Naive thymus-derived CD4-positive, alpha-beta T cell (primary cell): ENCODE data around the gene MYBPH. TPM values are rescaled to one million over a fixed set of nuclear protein-coding genes. Genes with fewer than 3 reads are reported as not detected.
A peak's percentile ranks its signal among the peaks of the same experiment; 100 is the strongest.

Source experiments
- ATAC-seq: fragments of 150-1000 bp; cut with Tn5 transposase; 2 replicates; pipeline ENCODE4 v1.10.0; 2021; ENCODE audit warnings: mild to moderate bottlenecking, moderate library complexity
- CTCF ChIA-PET: fragments of 350-600 bp; sonication (Branson Sonifier 250); formaldehyde crosslinking; loops from one replicate; lab custom pipeline; 2021; ENCODE audit warnings: antibody characterized with exemption; lab: Charles Lee
- POLR2A ChIA-PET: fragments of 350-600 bp; sonication (Branson Sonifier 250); formaldehyde crosslinking; loops from one replicate; lab custom pipeline; 2021; ENCODE audit warnings: antibody characterized with exemption, inconsistent platforms; lab: Charles Lee
- DNase-seq, 9 donors: peaks; one replicate each; pipeline versions ENCODE4 v3.0.0 to v3.0.0-alpha.2; 2020 to 2022; ENCODE audit warnings: mixed read lengths in 1 of 9
- H3K27ac ChIP-seq: one replicate; pipeline ENCODE4 v1.7.0; 2013; ENCODE audit warnings: mild to moderate bottlenecking, low read depth, low read length, moderate library complexity
- H3K27me3 ChIP-seq, 2 donors: one replicate each; pipeline ENCODE4 v1.7.0; 2013; ENCODE audit warnings: low read length in 2 of 2, mild to moderate bottlenecking in 2 of 2, moderate library complexity in 2 of 2; ENCODE audit not compliant: control insufficient read depth in 2 of 2, insufficient read depth in 2 of 2
- H3K36me3 ChIP-seq, 3 experiments: 1 replicate in 2 of 3; 2 replicates in 1 of 3; pipeline ENCODE4 v1.7.0; 2013; ENCODE audit warnings: low read length in 3 of 3, mild to moderate bottlenecking in 3 of 3, moderate library complexity in 1 of 3; ENCODE audit not compliant: insufficient read depth in 3 of 3, control insufficient read depth in 2 of 3
- H3K4me1 ChIP-seq, 2 donors: one replicate each; pipeline ENCODE4 v1.7.0; 2013; ENCODE audit warnings: low read length in 2 of 2, mild to moderate bottlenecking in 2 of 2, moderate library complexity in 1 of 2; ENCODE audit not compliant: control insufficient read depth in 2 of 2, insufficient read depth in 2 of 2
- H3K4me3 ChIP-seq: 2 replicates; pipeline ENCODE4 v1.7.0; 2013; ENCODE audit warnings: mild to moderate bottlenecking, low read length
- H3K9me3 ChIP-seq, 3 experiments: 1 replicate in 2 of 3; 2 replicates in 1 of 3; pipeline ENCODE4 v1.7.0; 2013; ENCODE audit warnings: low read length in 3 of 3; ENCODE audit not compliant: control insufficient read depth in 2 of 3
- H3K27ac Mint-ChIP-seq, 9 donors: one replicate each; pipeline ENCODE4 v1.8.0; 2020 to 2022; ENCODE audit warnings: mixed read lengths in 9 of 9, mild to moderate bottlenecking in 8 of 9, moderate library complexity in 5 of 9, inconsistent platforms in 2 of 9
- H3K27me3 Mint-ChIP-seq, 5 donors: one replicate each; pipeline ENCODE4 v1.8.0; 2021 to 2022; ENCODE audit warnings: mixed read lengths in 5 of 5, mild to moderate bottlenecking in 1 of 5
- H3K36me3 Mint-ChIP-seq, 5 donors: one replicate each; pipeline ENCODE4 v1.8.0; 2020 to 2022; ENCODE audit warnings: mixed read lengths in 5 of 5, mild to moderate bottlenecking in 3 of 5, inconsistent platforms in 1 of 5
- H3K4me1 Mint-ChIP-seq, 7 donors: one replicate each; pipeline ENCODE4 v1.8.0; 2020 to 2022; ENCODE audit warnings: mixed read lengths in 7 of 7, mild to moderate bottlenecking in 3 of 7, inconsistent platforms in 1 of 7
- H3K4me3 Mint-ChIP-seq, 10 donors: one replicate each; pipeline ENCODE4 v1.8.0; 2020 to 2022; ENCODE audit warnings: mild to moderate bottlenecking in 10 of 10, mixed read lengths in 10 of 10, moderate library complexity in 6 of 10, inconsistent platforms in 2 of 10
- H3K9me3 Mint-ChIP-seq, 11 donors: one replicate each; pipeline ENCODE4 v1.8.0; 2020 to 2022; ENCODE audit warnings: mixed read lengths in 11 of 11, mild to moderate bottlenecking in 4 of 11, inconsistent platforms in 1 of 11, moderate library complexity in 1 of 11
- intact Hi-C, 2 donors: fragments of 100-400 bp; cut with micrococcal nuclease; formaldehyde crosslinking; loops; one replicate each; pipeline ENCODE4 v1.15.1; 2023
- polyA plus RNA-seq, 2 donors: library from polyadenylated mRNA; unstranded; fragments of 300-500 nt; fragmentation: Illumina TruSeq; gene quantifications; one replicate each; pipeline ENCODE4 v1.2.3, GENCODE V29; 2021
- total RNA-seq, 6 experiments: library from RNA in 5 of 6; stranded (reverse) in 5 of 6; gene quantifications; 1 replicate in 5 of 6; 2 replicates in 1 of 6; pipeline ENCODE4 v1.2.3 and lab custom pipeline; 2021 to 2026

MYBPH gene
- total and polyA plus RNA-seq, 7 experiments from 2014 or later, result not detected

- peaks cover 7 to 22% (median 11%) of the 10 kb centered on the region in 7 donors for H3K4me1 Mint-ChIP-seq
- DNase-seq (peak in 1 of 9 donors; percentile 13), ATAC-seq (no peak)
- Histone ChIP-seq H3K4me3 (no peak overlapping the region), H3K36me3 (no peaks in the 10 kb centered on the region), H3K27me3 (peaks cover 0 to 12% of the 10 kb centered on the region in 2 donors), H3K4me1 (no peaks in the 10 kb centered on the region), H3K9me3 (no peaks in the 10 kb centered on the region), H3K27ac (no peak overlapping the region)
- CTCF ChIA-PET, result no interaction called here
- H3K9me3 Mint-ChIP-seq, result peaks cover 0 to 2% (median 0%) of the 10 kb centered on the region in 11 donors
- H3K4me3 Mint-ChIP-seq, result peak overlapping the region in 4 of 10 donors; percentile 4 to 74 (median 64)
- POLR2A ChIA-PET, result no interaction called here
- peaks cover 54 to 77% (median 63%) of the 10 kb centered on the region in 5 donors for H3K27me3 Mint-ChIP-seq
- H3K27ac Mint-ChIP-seq, result no peak overlapping the region
- H3K36me3 Mint-ChIP-seq, result peaks cover 0 to 7% (median 0%) of the 10 kb centered on the region in 5 donors
- intact Hi-C loops, result no loop called here
Measured at GRCh38 chr1:203126151-203126865, 49.3 kb downstream of the MYBPH start.

- no peaks in the 10 kb centered on the region for H3K4me1 ChIP-seq
- intact Hi-C loops, result no loop called here
- ATAC-seq, result no peak
- H3K27ac Mint-ChIP-seq, result no peak overlapping the region
- no peaks in the 10 kb centered on the region for H3K9me3 ChIP-seq
- no peak overlapping the region for H3K4me3 ChIP-seq
- H3K27me3 ChIP-seq, result peaks cover 0 to 12% of the 10 kb centered on the region in 2 donors
- ChIA-PET CTCF (no interaction called here), POLR2A (no interaction called here)
- H3K36me3 ChIP-seq, result no peaks in the 10 kb centered on the region
- peaks cover 59 to 91% (median 73%) of the 10 kb centered on the region in 5 donors for H3K27me3 Mint-ChIP-seq
- peaks cover 7 to 25% (median 11%) of the 10 kb centered on the region in 7 donors for H3K4me1 Mint-ChIP-seq
- peak in 1 of 9 donors; percentile 8 for DNase-seq
- H3K36me3 Mint-ChIP-seq, result peaks cover 0 to 7% (median 0%) of the 10 kb centered on the region in 5 donors
- H3K9me3 Mint-ChIP-seq, result peaks cover 0 to 2% (median 0%) of the 10 kb centered on the region in 11 donors
- H3K4me3 Mint-ChIP-seq, result no peak overlapping the region
- H3K27ac ChIP-seq, result no peak overlapping the region
Measured at GRCh38 chr1:203124546-203125317, 50.9 kb downstream of the MYBPH start.

DNA sequence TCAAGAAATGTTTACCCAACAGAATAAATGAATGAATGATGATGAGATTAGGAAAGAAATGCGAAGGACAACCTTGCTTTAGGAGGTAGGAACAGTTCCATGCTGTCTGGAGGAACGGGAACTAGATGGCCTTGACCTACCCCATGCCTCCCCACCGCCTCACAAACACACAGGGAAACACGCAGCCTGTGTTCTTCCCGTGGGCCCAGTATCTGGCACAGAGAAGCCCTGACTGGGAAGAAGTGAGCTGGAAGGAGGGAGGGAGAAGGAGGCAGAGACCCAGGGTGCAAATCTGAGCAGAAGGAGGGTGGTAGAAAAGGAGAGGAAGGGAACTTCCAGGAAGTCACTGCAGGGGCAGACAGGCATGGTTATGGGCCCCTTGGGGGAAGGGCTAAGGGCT is 51.6 kb downstream of the MYBPH start:
- peaks cover 0 to 12% of the 10 kb centered on the region in 2 donors for H3K27me3 ChIP-seq
- ATAC-seq (no peak), DNase-seq (peak in 1 of 9 donors; percentile 12)
- Mint-ChIP-seq H3K36me3 (peaks cover 0 to 7% (median 0%) of the 10 kb centered on the region in 5 donors), H3K27ac (no peak overlapping the region), H3K27me3 (peaks cover 55 to 91% (median 70%) of the 10 kb centered on the region in 5 donors), H3K4me3 (no peak overlapping the region), H3K4me1 (peaks cover 7 to 25% (median 11%) of the 10 kb centered on the region in 7 donors), H3K9me3 (peaks cover 0 to 2% (median 0%) of the 10 kb centered on the region in 11 donors)
- CTCF ChIA-PET, result no interaction called here
- POLR2A ChIA-PET, result no interaction called here
- no peaks in the 10 kb centered on the region for H3K4me1 ChIP-seq
- no peak overlapping the region for H3K4me3 ChIP-seq
- H3K27ac ChIP-seq, result no peak overlapping the region
- no peaks in the 10 kb centered on the region for H3K9me3 ChIP-seq
- intact Hi-C loops, result no loop called here
- H3K36me3 ChIP-seq, result no peaks in the 10 kb centered on the region

GRCh38 chr1:203122159-203122558 is 53.5 kb downstream of the MYBPH start:
- no peak overlapping the region for H3K4me3 ChIP-seq
- DNase-seq, result peak in 1 of 9 donors; percentile 17

GRCh38 chr1:203121186-203122015 is 54.2 kb downstream of the MYBPH start:
- DNase-seq (peak in 1 of 9 donors; percentile 4), ATAC-seq (no peak)
- Mint-ChIP-seq H3K27ac (no peak overlapping the region), H3K4me3 (peak overlapping the region in 1 of 10 donors; percentile 30), H3K9me3 (peaks cover 0 to 2% (median 0%) of the 10 kb centered on the region in 11 donors), H3K4me1 (peaks cover 0 to 12% (median 0%) of the 10 kb centered on the region in 7 donors), H3K36me3 (peaks cover 0 to 4% (median 0%) of the 10 kb centered on the region in 5 donors), H3K27me3 (peaks cover 57 to 90% (median 77%) of the 10 kb centered on the region in 5 donors)
- CTCF ChIA-PET, result no interaction called here
- H3K36me3 ChIP-seq, result no peaks in the 10 kb centered on the region
- peaks cover under 1 to 6% of the 10 kb centered on the region in 2 donors for H3K27me3 ChIP-seq
- H3K9me3 ChIP-seq, result no peaks in the 10 kb centered on the region
- H3K4me1 ChIP-seq, result no peaks in the 10 kb centered on the region
- no peak overlapping the region for H3K27ac ChIP-seq
- H3K4me3 ChIP-seq, result no peak overlapping the region
- POLR2A ChIA-PET, result no interaction called here
- intact Hi-C loops, result no loop called here

More at GRCh38 chr1:203122159-203122558, 53.5 kb downstream of the MYBPH start:
- Histone ChIP-seq H3K27me3 (peaks cover 6 to 8% of the 10 kb centered on the region in 2 donors), H3K9me3 (no peaks in the 10 kb centered on the region), H3K36me3 (no peaks in the 10 kb centered on the region), H3K27ac (no peak overlapping the region), H3K4me1 (no peaks in the 10 kb centered on the region)
- H3K36me3 Mint-ChIP-seq, result peaks cover 0 to 5% (median 0%) of the 10 kb centered on the region in 5 donors
- peak overlapping the region in 1 of 9 donors; percentile 32 for H3K27ac Mint-ChIP-seq
- peaks cover 5 to 16% (median 6%) of the 10 kb centered on the region in 7 donors for H3K4me1 Mint-ChIP-seq
- no peak for ATAC-seq
- POLR2A ChIA-PET, result no interaction called here
- peaks cover 59 to 91% (median 79%) of the 10 kb centered on the region in 5 donors for H3K27me3 Mint-ChIP-seq
- peaks cover 0 to 2% (median 0%) of the 10 kb centered on the region in 11 donors for H3K9me3 Mint-ChIP-seq
- intact Hi-C loops, result no loop called here
- no peak overlapping the region for H3K4me3 Mint-ChIP-seq
- CTCF ChIA-PET, result no interaction called here
